ENCODE results near the gene BLOC1S2.
"Not testable (repeated sequence)": the region's sequence is repeated elsewhere in the genome, so short reads cannot be mapped to it uniquely, and the experiment has no call there.

Gene BLOC1S2

GRCh38 chr10:100292300-100292699, 5.8 kb upstream of the BLOC1S2 start:
- not testable (repeated sequence) for DNase-seq (ENCODE audit: extremely low read depth in 1 of 2, low read depth in 1 of 2)

- DNase-seq (ENCODE audit: extremely low read depth in 1 of 2, low read depth in 1 of 2): no peak
Observed at GRCh38 chr10:100291356-100291755, 4.9 kb upstream of the BLOC1S2 start.

GRCh38 chr10:100289641-100290040, 3.2 kb upstream of the BLOC1S2 start:
- no peak for DNase-seq (ENCODE audit: extremely low read depth in 1 of 2, low read depth in 1 of 2)

- no peak for DNase-seq (ENCODE audit: extremely low read depth in 1 of 2, low read depth in 1 of 2)
Observed at GRCh38 chr10:100288196-100288595, 1.7 kb upstream of the BLOC1S2 start.

- no peak for DNase-seq (ENCODE audit: extremely low read depth in 1 of 2, low read depth in 1 of 2)
Observed at GRCh38 chr10:100287756-100288155, 1.3 kb upstream of the BLOC1S2 start.

- DNase-seq (ENCODE audit: extremely low read depth in 1 of 2, low read depth in 1 of 2): not testable (repeated sequence)
Observed at GRCh38 chr10:100285326-100285725, 1.2 kb downstream of the BLOC1S2 start.

GRCh38 chr10:100282907-100283306, 3.6 kb downstream of the BLOC1S2 start:
- no peak for DNase-seq (ENCODE audit: extremely low read depth in 1 of 2, low read depth in 1 of 2)

GRCh38 chr10:100276971-100277370, 9.5 kb downstream of the BLOC1S2 start:
- DNase-seq (ENCODE audit: extremely low read depth in 1 of 2, low read depth in 1 of 2): not testable (repeated sequence)

- DNase-seq (ENCODE audit: extremely low read depth in 1 of 2, low read depth in 1 of 2): peak; percentile 22 to 55
Observed at GRCh38 chr10:100267239-100268104, 19.0 kb downstream of the BLOC1S2 start, which contains the start of gene CWF19L1. Gene CWF19L1, minus strand, starts transcription at chr10:100267638. Its CDS starts 45 bp downstream, at chr10:100267593.

- DNase-seq (ENCODE audit: extremely low read depth in 1 of 2, low read depth in 1 of 2): no peak
Observed at GRCh38 chr10:100265821-100266485, 20.5 kb downstream of the BLOC1S2 start.

- no peak for DNase-seq (ENCODE audit: extremely low read depth in 1 of 2, low read depth in 1 of 2)
Observed at GRCh38 chr10:100254191-100254590, 32.3 kb downstream of the BLOC1S2 start.

- DNase-seq (ENCODE audit: extremely low read depth in 1 of 2, low read depth in 1 of 2): no peak
Observed at GRCh38 chr10:100253041-100253440, 33.4 kb downstream of the BLOC1S2 start.

- no peak for DNase-seq (ENCODE audit: extremely low read depth in 1 of 2, low read depth in 1 of 2)
Observed at GRCh38 chr10:100248820-100249219, 37.7 kb downstream of the BLOC1S2 start.

- DNase-seq (ENCODE audit: extremely low read depth in 1 of 2, low read depth in 1 of 2): no peak
Observed at GRCh38 chr10:100245484-100246220, 40.8 kb downstream of the BLOC1S2 start.

- DNase-seq (ENCODE audit: extremely low read depth in 1 of 2, low read depth in 1 of 2): no peak
Observed at GRCh38 chr10:100239851-100240250, 46.6 kb downstream of the BLOC1S2 start.

GRCh38 chr10:100238429-100238828, 48.1 kb downstream of the BLOC1S2 start:
- no peak for DNase-seq (ENCODE audit: extremely low read depth in 1 of 2, low read depth in 1 of 2)

GRCh38 chr10:100232101-100232500, 54.4 kb downstream of the BLOC1S2 start:
- DNase-seq (ENCODE audit: extremely low read depth in 1 of 2, low read depth in 1 of 2): no peak

- no peak for DNase-seq (ENCODE audit: extremely low read depth in 1 of 2, low read depth in 1 of 2)
Observed at GRCh38 chr10:100229819-100230422, 56.6 kb downstream of the BLOC1S2 start.

- DNase-seq (ENCODE audit: extremely low read depth in 1 of 2, low read depth in 1 of 2): no peak
Observed at GRCh38 chr10:100223879-100224278, 62.6 kb downstream of the BLOC1S2 start.
